GM19397 (cell line): ENCODE data around the gene PROP1.
"Not testable (repeated sequence)": the region's sequence is repeated elsewhere in the genome, so short reads cannot be mapped to it uniquely, and the experiment has no call there.

ENCODE experiments used
- ATAC-seq: cut with Tn5 transposase; IDR thresholded peaks from one replicate; pipeline ENCODE4 v1.9.1; 2021; ENCODE audit warnings: mild to moderate bottlenecking, moderate library complexity; ENCODE audit not compliant: unreplicated experiment

Gene PROP1

DNA sequence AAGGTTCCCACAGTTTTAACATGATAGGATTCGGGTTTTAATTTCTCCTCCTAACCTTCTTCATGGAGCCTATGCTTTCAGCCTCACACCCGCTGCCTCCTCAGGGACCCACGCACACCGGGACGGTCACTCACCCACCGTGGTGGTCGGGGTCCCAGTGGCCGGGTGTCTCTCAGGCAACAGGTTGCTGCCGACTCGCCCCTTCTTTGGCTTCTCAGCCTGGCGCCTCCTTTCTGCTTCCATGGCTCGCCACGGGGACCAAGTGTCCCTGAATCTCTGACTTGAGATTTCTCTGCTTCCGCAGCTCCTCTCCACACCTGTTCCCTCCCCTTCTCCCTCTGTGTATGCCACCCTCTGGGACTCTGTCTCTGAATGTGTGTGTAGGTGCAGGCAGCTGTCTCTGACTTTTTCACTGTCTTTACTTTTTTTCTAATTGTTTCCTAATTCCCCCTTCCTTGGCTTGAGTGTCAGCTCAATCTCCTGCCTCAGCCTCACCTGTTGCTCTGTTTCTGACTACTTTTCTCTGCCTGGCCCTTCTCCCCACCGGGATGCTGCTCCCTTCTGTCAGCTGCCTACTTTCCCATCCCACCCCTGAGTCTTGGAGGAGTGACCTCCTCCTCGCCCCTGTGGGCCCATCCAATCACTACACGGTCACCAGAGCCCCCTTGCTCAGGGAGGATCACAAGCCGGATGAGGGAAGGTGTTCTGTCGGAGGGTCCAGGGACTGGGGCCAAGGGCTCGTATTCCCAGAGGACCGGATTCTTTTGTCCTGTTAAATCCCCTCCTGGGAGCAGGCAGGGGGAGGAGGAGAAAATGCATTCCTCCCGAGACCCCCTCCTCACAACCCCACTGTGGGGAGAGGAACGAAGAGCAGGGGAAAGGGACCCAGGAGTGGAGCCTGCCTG is at the start of gene PROP1:
TSS of gene PROP1 (minus strand) at position 552 of the 905 bp plus-strand sequence. CDS start at position 243, 309 bp downstream.
- ATAC-seq, result no peak

DNA sequence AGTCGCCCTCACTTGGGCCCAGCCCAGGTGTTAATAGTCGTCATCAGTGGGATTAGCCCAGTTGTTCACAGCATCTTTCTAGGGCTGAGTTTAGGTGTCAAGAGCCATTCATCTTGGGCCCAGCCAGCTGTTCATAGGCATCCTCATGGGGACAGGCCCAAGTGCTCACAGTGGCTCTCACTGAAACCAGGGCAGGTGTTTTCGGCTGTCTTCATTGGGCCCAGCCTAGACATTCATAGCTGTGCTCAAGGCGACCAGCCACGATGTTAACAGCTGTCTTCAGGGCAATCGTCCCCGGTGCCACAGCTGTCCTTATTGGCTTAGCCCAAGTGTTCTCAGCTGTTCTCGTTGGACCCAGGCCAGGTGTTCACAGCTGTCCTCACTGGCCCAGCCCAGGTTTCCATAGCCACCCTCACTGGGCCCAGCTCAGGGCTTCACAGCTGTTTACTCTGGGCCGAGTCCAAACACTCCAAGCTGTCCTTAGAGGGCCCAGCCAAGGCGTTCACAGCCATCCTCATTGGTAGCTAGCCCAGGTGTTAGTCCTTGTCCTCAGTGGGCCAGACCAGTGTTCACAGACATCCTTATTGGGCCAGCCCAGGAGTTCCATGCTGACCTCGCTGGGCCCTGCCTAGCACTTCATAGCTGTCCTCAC is 23.5 kb upstream of the PROP1 start:
- ATAC-seq, result not testable (repeated sequence)

DNA sequence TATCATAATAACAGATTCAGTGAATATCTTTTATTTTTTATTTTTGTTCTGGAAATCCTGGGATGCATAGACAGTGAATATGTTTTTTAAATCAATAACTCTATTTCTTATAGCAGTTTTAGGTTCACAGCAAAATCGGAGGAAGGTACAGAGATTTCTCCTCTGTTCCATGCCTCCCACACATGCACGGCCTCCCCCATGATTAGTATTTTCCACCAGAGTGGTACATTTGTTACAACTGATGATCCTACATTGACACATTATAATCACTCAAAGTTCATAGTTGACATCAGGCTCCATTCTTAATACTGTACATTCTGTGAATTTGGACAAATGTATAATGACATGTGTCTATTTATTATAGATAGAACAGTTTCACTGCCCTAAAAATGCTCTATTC is 16.7 kb upstream of the PROP1 start:
- ATAC-seq, result not testable (repeated sequence)

DNA sequence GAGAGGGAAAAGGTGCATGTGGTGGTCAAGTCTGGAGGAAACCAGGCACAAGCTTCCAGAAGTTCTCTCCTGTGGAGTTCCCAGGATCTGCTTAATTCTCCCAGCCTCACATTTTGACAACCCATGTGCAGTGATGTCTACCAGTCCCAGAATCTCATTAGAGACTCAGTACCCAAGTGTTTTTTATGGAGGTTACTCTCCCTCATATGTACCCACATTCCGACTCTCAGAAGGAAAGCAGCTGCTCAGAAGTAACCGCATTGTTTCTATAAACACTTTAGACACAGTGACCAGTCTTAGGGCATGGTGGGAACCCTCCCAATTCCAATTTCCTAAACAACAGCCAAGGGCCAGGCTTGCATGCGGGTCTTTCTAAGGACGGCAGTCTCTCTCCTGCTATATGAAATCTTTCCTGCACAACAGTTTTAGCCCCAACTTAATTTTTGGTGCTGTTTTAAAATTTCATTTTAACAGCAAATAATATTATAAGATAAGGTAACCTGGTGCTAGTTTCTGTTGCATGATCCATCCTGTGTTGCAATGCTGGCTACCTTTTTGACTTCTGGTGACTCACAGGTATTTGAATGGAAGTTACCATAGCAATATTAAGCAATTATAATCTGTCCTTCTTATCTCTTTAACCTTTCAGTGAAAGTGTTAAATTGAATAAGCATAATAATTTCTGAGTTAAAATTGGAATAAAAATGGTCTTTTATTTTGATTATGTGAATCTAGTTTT is 15.9 kb upstream of the PROP1 start:
- ATAC-seq, result not testable (repeated sequence)

DNA sequence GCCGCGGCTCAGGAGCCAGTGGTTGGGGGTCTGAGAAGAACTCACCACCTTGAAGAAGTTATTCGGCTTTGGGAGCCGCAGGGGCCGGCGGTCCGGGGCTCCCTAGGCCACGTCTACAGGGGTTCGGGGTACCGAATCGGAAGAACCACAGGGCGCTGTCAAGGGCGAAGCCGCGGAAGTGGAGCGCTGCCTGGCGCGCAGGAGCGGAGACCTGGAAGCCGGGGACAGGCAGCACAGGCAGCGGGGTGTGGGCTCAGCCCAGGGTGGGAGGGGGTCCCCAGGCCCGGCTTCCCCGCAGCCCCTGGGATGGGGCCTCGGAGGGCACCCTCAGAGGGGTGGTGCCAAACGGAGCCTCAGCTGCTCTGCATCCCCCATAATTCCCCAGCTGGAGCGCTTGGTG is 11.2 kb upstream of the PROP1 start:
- ATAC-seq, result not testable (repeated sequence)

DNA sequence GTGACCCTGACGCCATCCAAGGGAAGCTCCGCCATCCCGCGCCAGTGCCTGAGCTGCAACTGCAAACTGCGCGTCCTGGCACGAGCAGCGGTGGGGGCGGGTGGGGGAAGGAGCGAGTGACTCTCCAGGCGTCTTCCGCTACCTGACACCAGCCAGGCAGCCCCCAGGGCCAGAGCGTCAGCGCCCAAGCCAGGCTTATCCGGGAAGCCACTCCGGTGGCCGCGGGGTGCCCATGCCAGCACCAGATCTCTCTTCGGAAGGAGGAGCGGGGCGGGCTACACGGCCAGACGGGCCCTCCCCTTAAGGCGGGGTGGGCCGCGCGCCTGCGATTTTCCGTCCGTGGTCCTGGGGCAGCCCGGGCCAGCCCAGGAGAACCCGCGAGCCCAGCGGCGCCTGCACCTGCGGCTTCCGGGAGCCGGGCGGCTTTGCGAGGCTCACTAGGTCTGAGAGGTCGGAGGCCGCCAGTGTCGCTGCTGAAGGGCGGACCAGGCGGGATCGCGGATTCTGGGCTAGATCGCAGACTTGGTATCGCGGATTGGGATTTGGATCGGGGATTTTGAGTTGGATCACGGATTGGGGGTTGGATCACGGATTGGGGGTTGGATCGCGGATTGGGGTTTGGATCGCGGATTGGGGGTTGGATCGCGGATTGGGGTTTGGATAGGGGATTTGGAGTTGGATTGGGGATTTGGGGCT is 10.6 kb upstream of the PROP1 start:
- ATAC-seq, result peak; percentile 72

DNA sequence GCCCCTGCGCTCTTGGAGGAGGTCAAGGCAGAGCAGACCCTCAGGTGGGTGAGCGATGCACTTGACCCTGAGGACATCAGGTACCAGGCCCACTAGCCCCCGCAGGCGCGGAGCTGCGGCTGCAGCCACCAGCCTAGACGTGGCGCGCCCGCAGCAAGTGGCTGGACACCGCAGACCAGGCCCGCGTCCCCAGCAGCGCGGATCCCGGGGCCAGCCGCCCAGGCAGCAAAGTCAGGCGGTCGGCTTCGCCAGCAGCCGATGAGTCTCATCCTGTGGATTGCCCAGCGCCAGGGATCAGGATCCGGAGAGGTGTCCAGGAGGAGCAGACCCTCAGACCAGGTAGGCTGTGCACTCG is 10.1 kb upstream of the PROP1 start:
- peak; percentile 13 for ATAC-seq

DNA sequence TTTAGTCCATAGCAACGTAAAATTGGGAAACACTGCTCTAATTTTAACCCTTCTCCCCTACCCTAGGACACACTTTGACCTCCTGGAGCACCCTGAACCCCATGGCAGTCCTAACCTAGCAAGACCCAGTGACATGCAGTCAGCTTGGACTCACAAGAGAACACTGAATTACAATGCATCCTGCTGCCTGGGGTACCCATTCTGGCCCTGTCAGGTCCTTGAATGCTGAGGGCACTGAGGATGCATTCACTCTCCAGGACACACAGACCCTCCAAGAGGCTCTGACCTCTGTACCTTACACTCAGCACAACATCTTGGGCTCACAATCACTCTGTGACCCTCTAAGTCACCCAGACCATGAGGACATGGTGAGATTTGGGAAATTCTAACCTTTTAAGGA is 1.8 kb upstream of the PROP1 start:
- ATAC-seq, result no peak

DNA sequence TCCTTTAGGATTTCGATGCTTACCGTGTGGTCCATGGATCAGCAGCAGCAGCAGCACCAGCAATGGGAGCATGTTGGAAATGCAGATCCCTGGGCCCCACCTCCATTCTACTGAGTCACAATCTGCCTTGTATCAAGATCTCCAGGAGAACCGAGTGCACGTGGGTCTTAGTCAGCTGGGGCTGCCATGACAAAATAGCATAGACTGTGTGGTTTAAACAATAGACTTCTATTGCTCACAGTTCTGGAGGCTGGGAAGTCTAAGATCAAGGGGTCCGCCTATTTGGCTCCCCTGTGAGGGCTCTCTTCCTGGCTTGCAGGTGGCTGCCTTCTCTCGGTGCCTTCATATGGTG is 1.3 kb upstream of the PROP1 start:
- ATAC-seq, result no peak

DNA sequence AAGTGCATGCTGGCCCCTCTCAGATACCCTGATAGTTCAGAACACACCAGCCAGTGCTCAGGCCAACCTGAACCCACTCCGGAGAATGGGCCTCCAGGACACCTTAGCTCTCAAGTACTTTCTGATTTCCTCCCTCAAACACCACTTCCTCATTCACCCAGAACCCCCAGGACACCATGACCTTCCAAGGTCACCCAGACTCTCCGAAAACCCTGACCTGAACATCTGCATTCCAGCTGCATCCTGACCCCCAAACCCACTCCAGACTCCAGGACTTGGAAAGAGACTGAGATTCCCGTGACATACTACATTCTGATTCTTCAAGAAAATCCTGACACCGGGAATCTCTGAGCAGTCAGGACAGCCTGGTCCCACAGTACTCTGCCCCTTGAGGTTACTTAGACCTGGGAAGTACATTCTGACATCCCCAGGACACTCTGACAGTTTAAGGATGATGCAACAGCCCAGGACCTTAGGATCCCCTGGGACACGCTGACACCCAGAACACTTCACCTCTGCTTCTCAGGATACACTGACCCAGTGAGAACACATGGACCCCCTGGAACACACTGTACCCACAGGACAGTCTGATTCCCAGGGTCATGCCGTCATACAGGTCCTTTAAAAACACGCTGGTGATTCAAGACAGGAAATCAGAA is 747 bp upstream of the PROP1 start:
- ATAC-seq, result no peak

DNA sequence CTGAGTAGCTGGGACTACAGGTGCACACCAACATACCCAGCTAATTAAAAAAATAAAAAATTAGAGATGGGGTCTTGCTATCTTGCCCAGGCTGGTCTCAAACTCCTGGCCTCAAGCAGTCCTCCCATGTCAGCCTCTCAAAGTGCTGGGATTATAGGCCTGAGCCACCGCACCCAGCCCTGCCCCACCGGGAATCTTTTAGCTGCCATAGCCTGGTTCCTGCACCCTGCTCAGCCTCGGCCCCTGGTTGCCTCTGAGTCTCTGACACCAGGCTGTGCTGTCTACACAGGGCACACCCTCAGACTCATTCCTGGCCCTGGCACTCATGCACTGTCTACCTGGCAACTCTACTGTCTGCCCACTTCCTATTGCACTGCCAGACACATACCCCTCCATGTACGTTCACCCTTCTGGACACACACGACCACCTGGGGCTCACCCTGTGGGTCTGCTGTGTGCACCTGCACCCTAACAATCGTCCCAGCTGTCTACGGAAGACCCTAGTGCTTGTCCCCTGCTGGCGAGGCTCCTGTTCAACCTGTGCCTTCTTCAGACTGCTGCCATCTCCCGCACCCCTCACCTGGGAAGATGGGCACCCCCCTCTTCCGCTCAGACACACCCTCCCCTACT is 1.4 kb downstream of the PROP1 start:
- no peak for ATAC-seq

DNA sequence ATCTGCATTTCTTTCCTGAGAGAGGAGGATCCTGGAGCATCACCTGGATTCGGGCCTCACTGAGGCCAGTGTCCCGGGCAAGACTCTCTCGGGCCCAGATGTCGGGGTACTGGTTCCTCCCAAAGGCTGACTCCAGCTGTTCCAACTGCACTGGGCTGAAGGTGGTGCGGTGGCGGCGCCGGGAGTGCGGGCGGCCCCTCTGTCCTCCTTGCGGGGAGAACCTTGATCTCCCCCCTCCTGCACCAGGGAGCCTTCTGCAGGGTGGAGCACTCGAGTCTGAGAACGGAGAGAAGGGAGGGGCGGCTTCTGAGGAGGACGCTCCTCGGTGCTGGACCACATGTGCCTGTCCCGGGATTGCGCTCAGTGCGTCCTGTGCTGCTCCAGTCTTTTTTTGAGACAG is 2.0 kb downstream of the PROP1 start:
- ATAC-seq, result no peak

DNA sequence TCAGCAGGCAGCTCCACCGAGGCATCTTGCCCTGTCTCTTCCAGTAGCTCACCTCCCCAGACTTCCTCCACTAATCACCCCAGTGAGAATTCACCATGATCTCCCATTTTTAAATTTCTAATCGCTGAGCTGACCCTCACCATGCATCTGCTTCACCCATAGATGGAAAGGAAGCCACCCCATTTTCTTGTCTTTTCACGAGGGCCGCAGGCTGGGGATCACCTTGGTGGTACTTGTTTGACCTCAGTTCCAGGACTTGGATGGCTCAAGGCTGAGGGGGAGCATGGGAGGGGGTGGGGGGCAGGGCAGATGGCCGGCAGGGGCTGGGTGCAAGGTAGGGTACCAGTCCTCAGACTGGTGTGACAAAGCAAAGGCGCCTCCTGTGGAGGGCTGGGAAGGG is 3.6 kb downstream of the PROP1 start:
- no peak for ATAC-seq

DNA sequence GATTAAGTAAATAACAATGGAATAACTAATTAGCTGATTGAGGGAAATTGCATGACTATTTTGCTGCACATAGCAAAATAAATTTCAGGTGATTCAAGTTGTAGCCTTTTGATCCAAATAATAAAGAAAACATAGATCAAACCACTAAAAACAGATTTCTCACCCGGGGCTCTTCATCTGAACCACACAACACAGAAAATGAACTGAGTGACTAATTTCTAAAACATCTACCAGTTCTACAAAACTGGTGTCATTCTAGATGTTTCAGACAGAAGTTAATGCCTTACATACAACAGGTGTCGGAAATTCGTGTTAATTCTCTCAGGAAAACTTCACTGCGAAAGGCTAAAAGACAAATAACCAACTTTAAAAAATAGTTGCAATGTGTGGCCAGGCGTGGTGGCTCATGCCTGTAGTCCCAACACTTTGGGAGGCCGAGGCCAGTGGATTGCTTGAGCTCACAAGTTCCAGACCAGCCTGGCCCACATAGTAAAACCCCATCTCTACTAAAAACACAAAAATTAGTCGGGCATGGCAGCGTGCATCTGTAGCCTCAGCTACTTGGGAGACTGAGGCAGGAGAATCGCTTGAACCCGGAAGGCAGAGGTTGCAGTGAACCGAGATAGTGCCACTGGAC is 6.9 kb downstream of the PROP1 start:
- no peak for ATAC-seq

DNA sequence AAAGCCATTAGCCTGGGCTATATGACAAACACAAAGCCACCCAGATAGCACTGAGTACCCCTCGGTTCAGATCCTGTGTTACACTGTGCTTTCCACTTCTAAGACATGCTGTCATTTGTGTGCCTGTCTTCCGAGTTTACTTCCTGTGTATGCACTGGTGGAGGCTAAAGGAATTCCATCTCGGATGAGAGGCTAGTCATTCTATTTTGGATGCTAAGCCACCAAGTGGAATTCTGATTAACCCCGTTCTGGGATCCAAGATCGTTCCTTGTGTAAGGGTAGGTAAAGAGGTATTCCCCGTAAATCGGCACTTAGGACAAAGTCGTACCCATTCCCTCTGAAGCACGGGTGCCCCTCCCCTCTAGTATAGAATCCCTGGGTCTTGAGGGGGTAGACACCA is 8.7 kb downstream of the PROP1 start:
- no peak for ATAC-seq

DNA sequence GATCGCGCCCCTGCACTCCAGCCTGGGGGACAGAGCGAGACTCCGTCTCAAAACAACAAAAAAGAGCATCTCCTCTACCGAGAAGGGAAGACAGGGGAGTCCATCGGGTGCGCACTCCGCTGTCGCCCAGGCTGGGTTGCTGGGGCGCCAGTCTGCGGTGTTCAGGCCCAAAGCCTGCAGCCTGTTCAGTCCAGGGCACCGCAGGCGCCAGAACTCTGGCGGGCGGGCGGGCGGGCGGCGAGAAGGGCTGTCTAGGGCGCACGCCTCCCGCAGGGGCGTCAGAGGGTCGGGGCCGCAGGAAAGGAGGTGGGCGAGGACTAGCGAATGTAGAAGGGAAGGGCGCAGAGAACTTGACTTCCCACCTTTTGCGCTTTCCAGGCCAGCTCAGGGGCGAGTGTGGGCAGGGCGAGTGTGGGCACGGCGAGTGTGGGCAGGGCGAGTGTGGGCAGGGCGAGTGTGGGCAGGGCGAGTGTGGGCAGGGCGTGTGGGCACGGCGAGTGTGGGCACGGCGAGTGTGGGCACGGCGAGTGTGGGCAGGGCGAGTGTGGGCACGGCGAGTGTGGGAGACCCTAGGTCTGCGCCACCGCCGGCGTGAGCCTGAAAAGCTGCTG is 10.5 kb downstream of the PROP1 start:
- ATAC-seq, result no peak

DNA sequence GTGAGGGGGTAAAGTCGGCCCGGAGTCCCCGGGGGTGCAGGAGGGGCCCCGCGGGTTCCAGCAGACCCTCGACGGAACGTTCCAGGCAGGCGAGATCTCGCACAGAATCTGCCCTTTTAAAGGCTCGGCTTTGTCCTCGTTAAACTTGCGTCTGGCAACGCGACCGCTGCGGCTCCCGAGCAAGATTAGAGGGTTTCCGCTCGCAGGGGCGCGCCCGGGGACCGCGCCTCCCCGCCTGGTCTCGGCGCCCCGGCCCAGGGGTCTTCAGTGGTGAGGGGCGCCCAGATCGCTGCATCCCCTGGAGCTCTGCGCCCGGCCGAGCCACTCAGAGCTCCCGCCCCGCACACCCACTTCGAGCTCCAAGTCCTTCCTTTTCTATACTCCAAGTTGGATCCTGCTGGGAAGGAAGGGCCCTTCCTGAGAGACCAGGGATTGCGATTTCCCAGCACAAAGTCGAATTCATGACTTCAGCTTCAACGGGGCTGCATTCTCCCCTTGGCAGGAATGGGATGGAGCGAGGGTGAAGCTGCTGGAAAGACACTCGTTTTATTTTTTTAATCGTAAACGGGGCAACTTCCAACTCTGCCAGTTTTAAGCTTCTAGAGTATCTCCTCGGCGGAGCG is 11.3 kb downstream of the PROP1 start:
- no peak for ATAC-seq

DNA sequence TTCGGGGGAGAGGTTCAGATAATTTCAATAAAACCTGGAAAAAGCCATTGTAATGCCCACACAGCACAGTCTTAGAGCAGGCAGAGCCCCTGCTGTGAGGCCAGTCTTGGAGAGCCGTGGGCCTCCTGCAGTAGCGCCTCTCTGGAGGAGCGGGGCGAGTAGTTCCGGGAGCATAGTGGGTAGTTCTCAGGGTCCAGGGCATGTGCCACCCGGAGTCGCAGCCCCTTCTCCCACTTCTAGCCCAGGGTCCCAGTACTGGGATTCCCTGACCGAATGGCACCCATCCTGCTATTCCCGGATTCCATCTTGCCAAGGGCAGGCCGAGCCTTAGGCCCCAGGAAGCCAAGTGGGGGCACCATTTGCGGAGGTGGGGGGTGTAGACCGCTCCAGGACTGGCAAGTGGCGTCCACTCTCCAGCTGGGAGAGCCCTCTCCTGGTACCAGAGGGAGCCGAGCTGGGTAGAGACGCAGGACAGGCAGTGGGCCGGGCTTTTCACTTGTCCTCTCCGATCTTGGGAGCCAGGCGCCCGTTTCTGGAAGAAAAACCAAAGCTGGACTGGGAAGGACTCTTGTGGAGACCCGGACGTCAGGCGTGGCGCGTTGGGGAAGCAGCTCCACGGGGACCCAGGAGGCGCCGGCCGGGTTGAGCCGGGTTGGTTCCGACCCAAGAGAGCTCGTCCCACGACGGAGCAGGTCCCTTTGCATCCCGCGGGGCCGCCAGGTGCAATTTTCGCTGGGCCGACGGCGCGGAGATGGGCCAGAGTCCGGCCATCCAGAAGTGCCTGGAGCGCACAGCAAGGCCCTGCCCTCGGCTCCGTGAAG is 12.1 kb downstream of the PROP1 start:
- no peak for ATAC-seq
